K562 (cell line): Measurements from ENCODE around the gene HMGA1. TPM values are rescaled to one million over a fixed set of nuclear protein-coding genes. Genes with fewer than 3 reads are reported as not detected.
A peak's percentile ranks its signal among the peaks of the same experiment; 100 is the strongest.

Experiments used
- ATF1 ChIP-seq, 2 experiments: fragments of 450-650 bp in 1 of 2; IDR thresholded peaks; 2 replicates each; pipeline ENCODE4 v1.6.1; 2016; ENCODE audit warnings: missing compliant biosample characterization in 1 of 2, missing genetic modification characterization in 1 of 2
- E2F3 ChIP-seq: fragments of 250-450 bp; sonication (Bioruptor Pico); IDR thresholded peaks from 2 replicates; pipeline ENCODE4 v1.4.0; 2020; ENCODE audit warnings: mild to moderate bottlenecking
- ETV1 ChIP-seq: fragments of 450-650 bp; conservative IDR thresholded peaks from 2 replicates; pipeline ENCODE4 v1.6.1; 2016; ENCODE audit warnings: missing genetic modification characterization, control low read depth, low read depth, missing compliant biosample characterization
- GATAD2A ChIP-seq: fragments of 450-650 bp; IDR thresholded peaks from 2 replicates; pipeline ENCODE4 v1.6.1; 2017
- HDAC2 ChIP-seq: fragments of 450-650 bp; IDR thresholded peaks from 2 replicates; pipeline ENCODE4 v1.6.1; 2016; ENCODE audit warnings: mild to moderate bottlenecking
- KAT7 ChIP-seq: sonication (generic); formaldehyde crosslinking; IDR thresholded peaks from 2 replicates; pipeline ENCODE4 v1.8.0; 2022; ENCODE audit warnings: missing genetic modification reagents, mild to moderate bottlenecking, borderline replicate concordance
- KDM2B ChIP-seq: fragments of 250-450 bp; sonication (Bioruptor Pico); IDR thresholded peaks from 2 replicates; pipeline ENCODE4 v1.8.0; 2021; ENCODE audit warnings: mild to moderate bottlenecking, moderate library complexity
- MAZ ChIP-seq, 2 experiments: fragments of 450-650 bp in 1 of 2; sonication (generic) in 1 of 2; formaldehyde crosslinking; IDR thresholded peaks in 1 of 2; conservative IDR thresholded peaks in 1 of 2; 2 replicates each; pipeline versions ENCODE4 v1.4.0 to v1.5.0; 2020; ENCODE audit warnings: mild to moderate bottlenecking in 1 of 2, missing genetic modification reagents in 1 of 2
- MYC ChIP-seq, 2 experiments: fragments of 250-450 bp in 1 of 2; sonication (Bioruptor Pico) in 1 of 2; IDR thresholded peaks; 2 replicates each; pipeline versions ENCODE4 v1.5.1 to v1.6.1; 2012 to 2021; ENCODE audit warnings: low read depth in 2 of 2, borderline replicate concordance in 1 of 2, improper control_type of control experiment in 1 of 2, low read length in 1 of 2, mild to moderate bottlenecking in 1 of 2, moderate library complexity in 1 of 2
- NFRKB ChIP-seq: fragments of 450-650 bp; IDR thresholded peaks from 2 replicates; pipeline ENCODE4 v1.6.1; 2016; ENCODE audit warnings: low read depth
- PRMT5 ChIP-seq: sonication (generic); formaldehyde crosslinking; IDR thresholded peaks from 2 replicates; pipeline ENCODE4 v1.5.0; 2020; ENCODE audit warnings: missing genetic modification reagents
- RBM22 ChIP-seq: fragments of 200-400 bp; formaldehyde crosslinking; IDR thresholded peaks from 2 replicates; pipeline ENCODE4 v1.6.1; 2018; ENCODE audit warnings: low read length, low read depth; ENCODE audit not compliant: poor library complexity, severe bottlenecking
- SFPQ ChIP-seq: fragments of 200-400 bp; formaldehyde crosslinking; IDR thresholded peaks from 2 replicates; pipeline ENCODE4 v1.6.1; 2017; ENCODE audit warnings: mild to moderate bottlenecking, low read depth, low read length, moderate library complexity
- SIN3A ChIP-seq, 2 experiments: fragments of 150-350 bp in 1 of 2; IDR thresholded peaks; 2 replicates each; pipeline ENCODE4 v1.6.1; 2011 to 2016; ENCODE audit warnings: borderline replicate concordance in 2 of 2, low read depth in 2 of 2, low read length in 2 of 2, mild to moderate bottlenecking in 2 of 2, moderate library complexity in 2 of 2; ENCODE audit not compliant: control insufficient read depth in 1 of 2
- STAG1 ChIP-seq: sonication (generic); formaldehyde crosslinking; IDR thresholded peaks from 2 replicates; pipeline ENCODE4 v1.5.0; 2020; ENCODE audit warnings: missing genetic modification reagents, borderline replicate concordance
- ZBTB5 ChIP-seq: fragments of 450-650 bp; IDR thresholded peaks from 2 replicates; pipeline ENCODE4 v1.6.1; 2017; ENCODE audit warnings: antibody characterized with exemption
- ZC3H8 ChIP-seq: fragments of 450-650 bp; IDR thresholded peaks from 2 replicates; pipeline ENCODE4 v1.6.1; 2017
- ZFX ChIP-seq: sonication (generic); formaldehyde crosslinking; IDR thresholded peaks from 2 replicates; pipeline ENCODE4 v1.8.0; 2022; ENCODE audit warnings: mild to moderate bottlenecking, missing genetic modification reagents, moderate library complexity
- ZKSCAN1 ChIP-seq: fragments of 150-350 bp; IDR thresholded peaks from 2 replicates; pipeline ENCODE4 v1.6.1; 2016; ENCODE audit warnings: low read depth, low read length
- ZNF175 ChIP-seq: fragments of 200-800 bp; sonication (Bioruptor generic); IDR thresholded peaks from 2 replicates; pipeline ENCODE4 v1.6.1; 2016; ENCODE audit warnings: low read depth, mild to moderate bottlenecking, missing genetic modification characterization, missing compliant biosample characterization
- ZNF311 ChIP-seq: fragments of 250-450 bp; sonication (Bioruptor Pico); IDR thresholded peaks from 2 replicates; pipeline ENCODE4 v1.4.0; 2020; ENCODE audit warnings: mild to moderate bottlenecking, moderate library complexity
- ZNF583 ChIP-seq: fragments of 250-450 bp; sonication (Bioruptor Pico); IDR thresholded peaks from 2 replicates; pipeline ENCODE4 v1.4.0; 2020
- polyA plus RNA-seq, 8 experiments: library from polyadenylated mRNA; depleted of rRNA in 4 of 8; stranded (reverse) in 5 of 8; unstranded in 3 of 8; fragments of >200 nt; fragmentation: Nextera tagmentation in 2 of 8; fragmentation: Illumina TruSeq in 1 of 8; extraction: Ambion mirVana in 2 of 8; extraction: Trizol in 1 of 8; gene quantifications; 2 replicates each; pipeline versions ENCODE4 v1.2.1 to v1.2.3, GENCODE V29; 2011 to 2014; ENCODE audit warnings: inconsistent platforms in 1 of 8, missing spikeins in 1 of 8
- total RNA-seq, 7 experiments: library from RNA; depleted of rRNA in 6 of 7; stranded (reverse); fragments of >200 nt in 6 of 7; fragmentation: Illumina TruSeq in 2 of 7; extraction: Trizol in 2 of 7; gene quantifications; 2 replicates each; pipeline versions ENCODE4 v1.2.1 to v1.2.3, GENCODE V29; 2011 to 2021; ENCODE audit warnings: low replicate concordance in 1 of 7
- TF ChIP-seq, protein P1 (sequence below): fragments of 450-650 bp; IDR thresholded peaks from 2 replicates; pipeline ENCODE4 v1.6.1; 2017; ENCODE audit warnings: mild to moderate bottlenecking, moderate library complexity

The HMGA1 gene
- total and polyA plus RNA-seq, 9 of the 15 experiments (the other 6 are each of a cell fraction or from before 2014, with no cell fraction given) = 27.8 to 1,947 (median 594) TPM

- TF ChIP-seq, protein P1, sequence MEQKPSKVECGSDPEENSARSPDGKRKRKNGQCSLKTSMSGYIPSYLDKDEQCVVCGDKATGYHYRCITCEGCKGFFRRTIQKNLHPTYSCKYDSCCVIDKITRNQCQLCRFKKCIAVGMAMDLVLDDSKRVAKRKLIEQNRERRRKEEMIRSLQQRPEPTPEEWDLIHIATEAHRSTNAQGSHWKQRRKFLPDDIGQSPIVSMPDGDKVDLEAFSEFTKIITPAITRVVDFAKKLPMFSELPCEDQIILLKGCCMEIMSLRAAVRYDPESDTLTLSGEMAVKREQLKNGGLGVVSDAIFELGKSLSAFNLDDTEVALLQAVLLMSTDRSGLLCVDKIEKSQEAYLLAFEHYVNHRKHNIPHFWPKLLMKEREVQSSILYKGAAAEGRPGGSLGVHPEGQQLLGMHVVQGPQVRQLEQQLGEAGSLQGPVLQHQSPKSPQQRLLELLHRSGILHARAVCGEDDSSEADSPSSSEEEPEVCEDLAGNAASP = no peak
- no peak for TF ChIP-seq ATF1 (CRISPR knock-in tag; IDR thresholded peaks at IDR 0.05)
- peak; percentile 68 for TF ChIP-seq ATF1 (tag; IDR thresholded peaks at IDR 0.05)
- TF ChIP-seq ETV1 (tag) = peak; percentile 63; the same call in 1 of the 2 replicates
- no peak for TF ChIP-seq ZC3H8
- 0 out of 2 replicates have a peak, but pooled peaks have one; percentile 62 for TF ChIP-seq HDAC2
- peak; percentile 94; the same call in 1 of the 2 replicates for TF ChIP-seq KDM2B
- TF ChIP-seq MYC (IDR thresholded peaks at IDR 0.05; ENCODE audit: low read depth, low read length) = peak; percentile 96
- peak; percentile 68; the same call in 1 of the 2 replicates for TF ChIP-seq MYC (CRISPR knock-in tag; IDR thresholded peaks at IDR 0.05; ENCODE audit: borderline replicate concordance, low read depth)
- TF ChIP-seq ZFX = peak; percentile 85
- TF ChIP-seq ZNF311 (CRISPR knock-in tag) = no peak
- peak in 1 of 2 experiments; percentile 4; a peak in 1 of 4 replicates for TF ChIP-seq SIN3A (IDR thresholded peaks at IDR 0.05; ENCODE audit: borderline replicate concordance in 2 of 2, control insufficient read depth in 1 of 2, low read depth in 2 of 2, low read length in 2 of 2)
- TF ChIP-seq E2F3 = peak; percentile 58; the same call in 1 of the 2 replicates
- no peak for TF ChIP-seq ZBTB5
- no peak for TF ChIP-seq PRMT5 (CRISPR knock-in tag)
- peak; percentile 77; the same call in 1 of the 2 replicates for TF ChIP-seq ZNF583 (CRISPR knock-in tag)
- TF ChIP-seq KAT7 (CRISPR knock-in tag) = 0 out of 2 replicates have a peak, but pooled peaks have one; percentile 67
- 0 out of 2 replicates have a peak, but pooled peaks have one; percentile 45 for TF ChIP-seq NFRKB
- TF ChIP-seq SFPQ = no peak
- TF ChIP-seq GATAD2A = peak; percentile 94
- TF ChIP-seq ZNF175 (CRISPR knock-in tag) = peak; percentile 57; the same call in 1 of the 2 replicates
- TF ChIP-seq MAZ (CRISPR knock-in tag; conservative IDR thresholded peaks at IDR 0.05 in 1 of 2, IDR thresholded peaks at IDR 0.05 in 1 of 2) = peak; percentile 79 to 91
- TF ChIP-seq STAG1 (CRISPR knock-in tag) = peak; percentile 98
- peak; percentile 77 for TF ChIP-seq RBM22
- TF ChIP-seq ZKSCAN1 = peak; percentile 69
These were observed 40.4 kb upstream of the HMGA1 start (continued) for GRCh38 chr6:34196116-34196832.
